ENCODE data around the gene CACNA2D4.

GRCh38 chr12:1914114-1914911, 4.1 kb downstream of the CACNA2D4 start:
- TF ChIP-seq CTCF (IDR thresholded peaks at IDR 0.05; ENCODE audit: insufficient read depth, low read length) (no peak), GABPA (IDR thresholded peaks at IDR 0.05; ENCODE audit: low read depth) (no peak), POLR2AphosphoS5 (IDR thresholded peaks at IDR 0.05; ENCODE audit: low read depth) (no peak), REST (IDR thresholded peaks at IDR 0.05; ENCODE audit: insufficient replicate concordance, low read depth) (no peak), SPI1 (IDR thresholded peaks at IDR 0.05; ENCODE audit: borderline replicate concordance, low read depth) (no peak)
